ENCODE results near the gene TSPAN32.

The TSPAN32 gene

GRCh38 chr11:2301631-2302305, at the start of gene TSPAN32, which contains the start of gene C11orf21:
TSPAN32 (plus strand) TSS chr11:2302013; CDS start chr11:2302150, 137 bp downstream.
C11orf21 (minus strand) TSS chr11:2301918; CDS start chr11:2301808, 110 bp downstream.
- DNase-seq: no peak

GRCh38 chr11:2252018-2252417, 49.8 kb upstream of the TSPAN32 start:
- DNase-seq: no peak

GRCh38 chr11:2256293-2256913, 45.4 kb upstream of the TSPAN32 start:
- no peak for DNase-seq

- DNase-seq: no peak
These were observed 44.7 kb upstream of the TSPAN32 start for GRCh38 chr11:2256951-2257700.

- no peak for DNase-seq
These were observed 43.0 kb upstream of the TSPAN32 start for GRCh38 chr11:2258501-2259465.

GRCh38 chr11:2259466-2259830, 42.4 kb upstream of the TSPAN32 start:
- no peak for DNase-seq

- no peak for DNase-seq
These were observed 41.8 kb upstream of the TSPAN32 start for GRCh38 chr11:2259897-2260451.

GRCh38 chr11:2260491-2261364, 41.1 kb upstream of the TSPAN32 start:
- no peak for DNase-seq

- DNase-seq: no peak
These were observed 40.2 kb upstream of the TSPAN32 start for GRCh38 chr11:2261436-2262230.

- DNase-seq: no peak
These were observed 39.3 kb upstream of the TSPAN32 start for GRCh38 chr11:2262301-2263070.

GRCh38 chr11:2263071-2263565, 38.7 kb upstream of the TSPAN32 start:
- DNase-seq: no peak

GRCh38 chr11:2263724-2264360, 38.0 kb upstream of the TSPAN32 start:
- DNase-seq: no peak

- DNase-seq: no peak
These were observed 37.3 kb upstream of the TSPAN32 start for GRCh38 chr11:2264366-2265053.

GRCh38 chr11:2265396-2265795, 36.4 kb upstream of the TSPAN32 start:
- DNase-seq: no peak

GRCh38 chr11:2265854-2266585, 35.8 kb upstream of the TSPAN32 start:
- DNase-seq: no peak

GRCh38 chr11:2266586-2267305, 35.1 kb upstream of the TSPAN32 start:
- no peak for DNase-seq

GRCh38 chr11:2267306-2267850, 34.4 kb upstream of the TSPAN32 start:
- DNase-seq: no peak
